NCI-H2196 (cell line): ENCODE results near the gene CDH20.

Source experiments
- DNase-seq: peaks from one replicate; lab custom pipeline; 2025; ENCODE audit not compliant: unreplicated experiment; lab: John Stamatoyannopoulos, UW

CDH20 gene

GRCh38 chr18:61528961-61529360 is 195.7 kb downstream of the CDH20 start:
- no peak for DNase-seq

- DNase-seq, result no peak
Observed at GRCh38 chr18:61530681-61531080, 197.5 kb downstream of the CDH20 start.

- no peak for DNase-seq
Observed at GRCh38 chr18:61531182-61531581, 198.0 kb downstream of the CDH20 start.

- no peak for DNase-seq
Observed at GRCh38 chr18:61531891-61532290, 198.7 kb downstream of the CDH20 start.

- DNase-seq, result no peak
Observed at GRCh38 chr18:61535401-61535800, 202.2 kb downstream of the CDH20 start.

- DNase-seq, result no peak
Observed at GRCh38 chr18:61541673-61542072, 208.4 kb downstream of the CDH20 start.

GRCh38 chr18:61542596-61542995 is 209.4 kb downstream of the CDH20 start:
- DNase-seq, result no peak

- no peak for DNase-seq
Observed at GRCh38 chr18:61543518-61543917, 210.3 kb downstream of the CDH20 start.

GRCh38 chr18:61544178-61544577 is 210.9 kb downstream of the CDH20 start:
- no peak for DNase-seq

GRCh38 chr18:61545281-61546245 is 212.3 kb downstream of the CDH20 start:
- no peak for DNase-seq

- DNase-seq, result no peak
Observed at GRCh38 chr18:61546590-61546989, 213.4 kb downstream of the CDH20 start.

GRCh38 chr18:61549416-61549815 is 216.2 kb downstream of the CDH20 start:
- no peak for DNase-seq

GRCh38 chr18:61549889-61550288 is 216.7 kb downstream of the CDH20 start:
- DNase-seq, result no peak

- peak; percentile 53 for DNase-seq
Observed at GRCh38 chr18:61551586-61551985, 218.4 kb downstream of the CDH20 start.

GRCh38 chr18:61553045-61553659 is 219.9 kb downstream of the CDH20 start:
- DNase-seq, result no peak

GRCh38 chr18:61554117-61554776 is 221.0 kb downstream of the CDH20 start:
- DNase-seq, result no peak

GRCh38 chr18:61554946-61555361 is 221.7 kb downstream of the CDH20 start:
- no peak for DNase-seq

GRCh38 chr18:61556316-61556715 is 223.1 kb downstream of the CDH20 start:
- DNase-seq, result no peak

- no peak for DNase-seq
Observed at GRCh38 chr18:61556862-61557261, 223.6 kb downstream of the CDH20 start.

- DNase-seq, result no peak
Observed at GRCh38 chr18:61569176-61569892, 236.1 kb downstream of the CDH20 start.

GRCh38 chr18:61570070-61570469 is 236.8 kb downstream of the CDH20 start:
- DNase-seq, result no peak
